ENCODE results near the gene OAS3.
"Not testable (repeated sequence)": the region's sequence is repeated elsewhere in the genome, so short reads cannot be mapped to it uniquely, and the experiment has no call there.

Gene OAS3

GRCh38 chr12:112924986-112925385 is 13.3 kb upstream of the OAS3 start:
- DNase-seq (ENCODE audit: low spot score): no peak

GRCh38 chr12:112926416-112927033 is 11.7 kb upstream of the OAS3 start:
- not testable (repeated sequence) for DNase-seq (ENCODE audit: low spot score)

GRCh38 chr12:112927475-112927874 is 10.8 kb upstream of the OAS3 start:
- no peak for DNase-seq (ENCODE audit: low spot score)

GRCh38 chr12:112927925-112928324 is 10.3 kb upstream of the OAS3 start:
- no peak for DNase-seq (ENCODE audit: low spot score)

GRCh38 chr12:112928978-112929377 is 9.3 kb upstream of the OAS3 start:
- no peak for DNase-seq (ENCODE audit: low spot score)

- no peak for DNase-seq (ENCODE audit: low spot score)
Observed at GRCh38 chr12:112929715-112930114, 8.6 kb upstream of the OAS3 start.

GRCh38 chr12:112930350-112930749 is 7.9 kb upstream of the OAS3 start:
- no peak for DNase-seq (ENCODE audit: low spot score)

- no peak for DNase-seq (ENCODE audit: low spot score)
Observed at GRCh38 chr12:112932485-112933128, 5.7 kb upstream of the OAS3 start.

GRCh38 chr12:112933129-112933505 is 5.2 kb upstream of the OAS3 start:
- no peak for DNase-seq (ENCODE audit: low spot score)

GRCh38 chr12:112936264-112936663 is 2.0 kb upstream of the OAS3 start:
- no peak for DNase-seq (ENCODE audit: low spot score)

GRCh38 chr12:112936927-112937326 is 1.3 kb upstream of the OAS3 start:
- no peak for DNase-seq (ENCODE audit: low spot score)

- no peak for DNase-seq (ENCODE audit: low spot score)
Observed at GRCh38 chr12:112938751-112939150, 477 bp downstream of the OAS3 start.

GRCh38 chr12:112939761-112940381 is 1.6 kb downstream of the OAS3 start:
- no peak for DNase-seq (ENCODE audit: low spot score)

- no peak for DNase-seq (ENCODE audit: low spot score)
Observed at GRCh38 chr12:112941528-112942335, 3.5 kb downstream of the OAS3 start.

- no peak for DNase-seq (ENCODE audit: low spot score)
Observed at GRCh38 chr12:112942572-112942971, 4.3 kb downstream of the OAS3 start.

GRCh38 chr12:112944024-112944690 is 5.9 kb downstream of the OAS3 start:
- DNase-seq (ENCODE audit: low spot score): no peak

- no peak for DNase-seq (ENCODE audit: low spot score)
Observed at GRCh38 chr12:112945515-112945914, 7.2 kb downstream of the OAS3 start.

- no peak for DNase-seq (ENCODE audit: low spot score)
Observed at GRCh38 chr12:112946236-112947000, 8.1 kb downstream of the OAS3 start.

- DNase-seq (ENCODE audit: low spot score): no peak
Observed at GRCh38 chr12:112947314-112947713, 9.0 kb downstream of the OAS3 start.

GRCh38 chr12:112947761-112948160 is 9.5 kb downstream of the OAS3 start:
- no peak for DNase-seq (ENCODE audit: low spot score)

GRCh38 chr12:112948806-112949205 is 10.5 kb downstream of the OAS3 start:
- DNase-seq (ENCODE audit: low spot score): no peak

All from kidney capillary endothelial cell (primary cell).